ENCODE results near the gene NUDCD2. TPM values are rescaled to one million over a fixed set of nuclear protein-coding genes. Genes with fewer than 3 reads are reported as not detected.

Gene NUDCD2
- total and polyA plus RNA-seq, 9 of the 15 experiments (the other 6 are each of a cell fraction or from before 2014, with no cell fraction given): 14.6 to 76.9 (median 32.5) TPM

DNA sequence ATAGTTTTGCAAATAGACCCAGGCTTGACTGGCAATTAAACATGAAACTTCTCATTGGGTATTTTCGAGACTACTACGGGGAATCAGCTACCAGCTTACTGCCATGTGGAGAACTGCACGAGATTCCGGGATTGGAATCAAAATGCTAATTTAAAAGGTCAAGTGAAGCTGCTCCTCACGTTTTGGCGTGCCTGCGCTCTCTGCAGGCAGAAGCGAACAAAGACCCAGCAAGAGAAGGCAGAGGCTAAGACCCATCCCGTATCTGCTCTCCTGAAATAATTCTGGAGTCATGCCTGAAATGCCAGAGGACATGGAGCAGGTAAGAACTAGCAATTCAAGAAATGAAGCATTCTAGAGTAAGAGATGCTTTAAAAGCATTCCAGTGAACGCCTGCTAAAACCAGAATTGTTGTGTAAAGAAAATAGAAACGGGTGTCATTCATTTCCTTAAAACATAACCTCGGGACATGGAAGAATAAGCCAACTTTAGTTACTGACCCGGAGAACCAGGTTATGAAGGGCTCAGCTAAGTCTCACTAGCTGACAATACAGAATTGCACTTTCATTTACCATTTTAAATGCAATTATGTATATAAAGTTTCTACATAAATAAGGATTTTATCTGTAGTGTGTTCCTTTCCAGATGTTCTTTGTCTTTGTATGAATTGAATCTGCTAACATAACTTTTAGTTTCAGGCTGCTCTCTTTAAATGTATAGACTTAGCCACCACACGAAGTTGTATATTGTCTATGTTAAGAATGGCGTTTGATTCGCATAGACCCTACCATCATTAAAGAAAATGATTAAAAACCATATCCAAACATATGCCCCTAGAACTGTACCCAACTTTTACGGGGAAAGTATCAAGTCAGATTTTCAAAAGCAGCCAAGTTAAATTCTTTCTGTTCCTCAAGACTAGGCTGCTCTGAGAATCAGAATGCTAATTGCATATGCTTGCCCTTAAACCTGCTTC is 43.5 kb upstream of the NUDCD2 start (continued):
- TF ChIP-seq, protein P1, sequence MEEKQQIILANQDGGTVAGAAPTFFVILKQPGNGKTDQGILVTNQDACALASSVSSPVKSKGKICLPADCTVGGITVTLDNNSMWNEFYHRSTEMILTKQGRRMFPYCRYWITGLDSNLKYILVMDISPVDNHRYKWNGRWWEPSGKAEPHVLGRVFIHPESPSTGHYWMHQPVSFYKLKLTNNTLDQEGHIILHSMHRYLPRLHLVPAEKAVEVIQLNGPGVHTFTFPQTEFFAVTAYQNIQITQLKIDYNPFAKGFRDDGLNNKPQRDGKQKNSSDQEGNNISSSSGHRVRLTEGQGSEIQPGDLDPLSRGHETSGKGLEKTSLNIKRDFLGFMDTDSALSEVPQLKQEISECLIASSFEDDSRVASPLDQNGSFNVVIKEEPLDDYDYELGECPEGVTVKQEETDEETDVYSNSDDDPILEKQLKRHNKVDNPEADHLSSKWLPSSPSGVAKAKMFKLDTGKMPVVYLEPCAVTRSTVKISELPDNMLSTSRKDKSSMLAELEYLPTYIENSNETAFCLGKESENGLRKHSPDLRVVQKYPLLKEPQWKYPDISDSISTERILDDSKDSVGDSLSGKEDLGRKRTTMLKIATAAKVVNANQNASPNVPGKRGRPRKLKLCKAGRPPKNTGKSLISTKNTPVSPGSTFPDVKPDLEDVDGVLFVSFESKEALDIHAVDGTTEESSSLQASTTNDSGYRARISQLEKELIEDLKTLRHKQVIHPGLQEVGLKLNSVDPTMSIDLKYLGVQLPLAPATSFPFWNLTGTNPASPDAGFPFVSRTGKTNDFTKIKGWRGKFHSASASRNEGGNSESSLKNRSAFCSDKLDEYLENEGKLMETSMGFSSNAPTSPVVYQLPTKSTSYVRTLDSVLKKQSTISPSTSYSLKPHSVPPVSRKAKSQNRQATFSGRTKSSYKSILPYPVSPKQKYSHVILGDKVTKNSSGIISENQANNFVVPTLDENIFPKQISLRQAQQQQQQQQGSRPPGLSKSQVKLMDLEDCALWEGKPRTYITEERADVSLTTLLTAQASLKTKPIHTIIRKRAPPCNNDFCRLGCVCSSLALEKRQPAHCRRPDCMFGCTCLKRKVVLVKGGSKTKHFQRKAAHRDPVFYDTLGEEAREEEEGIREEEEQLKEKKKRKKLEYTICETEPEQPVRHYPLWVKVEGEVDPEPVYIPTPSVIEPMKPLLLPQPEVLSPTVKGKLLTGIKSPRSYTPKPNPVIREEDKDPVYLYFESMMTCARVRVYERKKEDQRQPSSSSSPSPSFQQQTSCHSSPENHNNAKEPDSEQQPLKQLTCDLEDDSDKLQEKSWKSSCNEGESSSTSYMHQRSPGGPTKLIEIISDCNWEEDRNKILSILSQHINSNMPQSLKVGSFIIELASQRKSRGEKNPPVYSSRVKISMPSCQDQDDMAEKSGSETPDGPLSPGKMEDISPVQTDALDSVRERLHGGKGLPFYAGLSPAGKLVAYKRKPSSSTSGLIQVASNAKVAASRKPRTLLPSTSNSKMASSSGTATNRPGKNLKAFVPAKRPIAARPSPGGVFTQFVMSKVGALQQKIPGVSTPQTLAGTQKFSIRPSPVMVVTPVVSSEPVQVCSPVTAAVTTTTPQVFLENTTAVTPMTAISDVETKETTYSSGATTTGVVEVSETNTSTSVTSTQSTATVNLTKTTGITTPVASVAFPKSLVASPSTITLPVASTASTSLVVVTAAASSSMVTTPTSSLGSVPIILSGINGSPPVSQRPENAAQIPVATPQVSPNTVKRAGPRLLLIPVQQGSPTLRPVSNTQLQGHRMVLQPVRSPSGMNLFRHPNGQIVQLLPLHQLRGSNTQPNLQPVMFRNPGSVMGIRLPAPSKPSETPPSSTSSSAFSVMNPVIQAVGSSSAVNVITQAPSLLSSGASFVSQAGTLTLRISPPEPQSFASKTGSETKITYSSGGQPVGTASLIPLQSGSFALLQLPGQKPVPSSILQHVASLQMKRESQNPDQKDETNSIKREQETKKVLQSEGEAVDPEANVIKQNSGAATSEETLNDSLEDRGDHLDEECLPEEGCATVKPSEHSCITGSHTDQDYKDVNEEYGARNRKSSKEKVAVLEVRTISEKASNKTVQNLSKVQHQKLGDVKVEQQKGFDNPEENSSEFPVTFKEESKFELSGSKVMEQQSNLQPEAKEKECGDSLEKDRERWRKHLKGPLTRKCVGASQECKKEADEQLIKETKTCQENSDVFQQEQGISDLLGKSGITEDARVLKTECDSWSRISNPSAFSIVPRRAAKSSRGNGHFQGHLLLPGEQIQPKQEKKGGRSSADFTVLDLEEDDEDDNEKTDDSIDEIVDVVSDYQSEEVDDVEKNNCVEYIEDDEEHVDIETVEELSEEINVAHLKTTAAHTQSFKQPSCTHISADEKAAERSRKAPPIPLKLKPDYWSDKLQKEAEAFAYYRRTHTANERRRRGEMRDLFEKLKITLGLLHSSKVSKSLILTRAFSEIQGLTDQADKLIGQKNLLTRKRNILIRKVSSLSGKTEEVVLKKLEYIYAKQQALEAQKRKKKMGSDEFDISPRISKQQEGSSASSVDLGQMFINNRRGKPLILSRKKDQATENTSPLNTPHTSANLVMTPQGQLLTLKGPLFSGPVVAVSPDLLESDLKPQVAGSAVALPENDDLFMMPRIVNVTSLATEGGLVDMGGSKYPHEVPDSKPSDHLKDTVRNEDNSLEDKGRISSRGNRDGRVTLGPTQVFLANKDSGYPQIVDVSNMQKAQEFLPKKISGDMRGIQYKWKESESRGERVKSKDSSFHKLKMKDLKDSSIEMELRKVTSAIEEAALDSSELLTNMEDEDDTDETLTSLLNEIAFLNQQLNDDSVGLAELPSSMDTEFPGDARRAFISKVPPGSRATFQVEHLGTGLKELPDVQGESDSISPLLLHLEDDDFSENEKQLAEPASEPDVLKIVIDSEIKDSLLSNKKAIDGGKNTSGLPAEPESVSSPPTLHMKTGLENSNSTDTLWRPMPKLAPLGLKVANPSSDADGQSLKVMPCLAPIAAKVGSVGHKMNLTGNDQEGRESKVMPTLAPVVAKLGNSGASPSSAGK (IDR thresholded peaks at IDR 0.05): peak; percentile 27; the same call in 1 of the 2 replicates
- no peak for TF ChIP-seq GATA2 (CRISPR knock-in tag; IDR thresholded peaks at IDR 0.05)
- TF ChIP-seq, protein P2, sequence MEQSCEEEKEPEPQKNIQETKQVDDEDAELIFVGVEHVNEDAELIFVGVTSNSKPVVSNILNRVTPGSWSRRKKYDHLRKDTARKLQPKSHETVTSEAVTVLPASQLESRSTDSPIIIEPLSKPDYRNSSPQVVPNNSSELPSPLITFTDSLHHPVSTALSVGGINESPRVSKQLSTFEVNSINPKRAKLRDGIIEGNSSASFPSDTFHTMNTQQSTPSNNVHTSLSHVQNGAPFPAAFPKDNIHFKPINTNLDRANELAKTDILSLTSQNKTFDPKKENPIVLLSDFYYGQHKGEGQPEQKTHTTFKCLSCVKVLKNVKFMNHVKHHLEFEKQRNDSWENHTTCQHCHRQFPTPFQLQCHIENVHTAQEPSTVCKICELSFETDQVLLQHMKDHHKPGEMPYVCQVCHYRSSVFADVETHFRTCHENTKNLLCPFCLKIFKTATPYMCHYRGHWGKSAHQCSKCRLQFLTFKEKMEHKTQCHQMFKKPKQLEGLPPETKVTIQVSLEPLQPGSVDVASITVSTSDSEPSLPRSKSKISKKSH (CRISPR knock-in tag; IDR thresholded peaks at IDR 0.05): no peak
- peak; percentile 37; the same call in 1 of the 2 replicates for TF ChIP-seq FOXM1 (IDR thresholded peaks at IDR 0.05; ENCODE audit: low read depth)
- no peak for TF ChIP-seq FOXM1 (CRISPR knock-in tag; IDR thresholded peaks at IDR 0.05; ENCODE audit: low read depth)
- no peak for TF ChIP-seq SRSF1 (IDR thresholded peaks at IDR 0.05; ENCODE audit: low read depth, low read length)
- TF ChIP-seq SLC30A9 (CRISPR knock-in tag; IDR thresholded peaks at IDR 0.05): no peak
- TF ChIP-seq, protein P3, sequence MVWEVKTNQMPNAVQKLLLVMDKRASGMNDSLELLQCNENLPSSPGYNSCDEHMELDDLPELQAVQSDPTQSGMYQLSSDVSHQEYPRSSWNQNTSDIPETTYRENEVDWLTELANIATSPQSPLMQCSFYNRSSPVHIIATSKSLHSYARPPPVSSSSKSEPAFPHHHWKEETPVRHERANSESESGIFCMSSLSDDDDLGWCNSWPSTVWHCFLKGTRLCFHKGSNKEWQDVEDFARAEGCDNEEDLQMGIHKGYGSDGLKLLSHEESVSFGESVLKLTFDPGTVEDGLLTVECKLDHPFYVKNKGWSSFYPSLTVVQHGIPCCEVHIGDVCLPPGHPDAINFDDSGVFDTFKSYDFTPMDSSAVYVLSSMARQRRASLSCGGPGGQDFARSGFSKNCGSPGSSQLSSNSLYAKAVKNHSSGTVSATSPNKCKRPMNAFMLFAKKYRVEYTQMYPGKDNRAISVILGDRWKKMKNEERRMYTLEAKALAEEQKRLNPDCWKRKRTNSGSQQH (CRISPR knock-in tag; IDR thresholded peaks at IDR 0.05): no peak
- no peak for TF ChIP-seq KLF10 (CRISPR knock-in tag; IDR thresholded peaks at IDR 0.05)
- TF ChIP-seq ZNF3 (CRISPR knock-in tag; IDR thresholded peaks at IDR 0.05): no peak
- TF ChIP-seq ZZZ3 (IDR thresholded peaks at IDR 0.05): no peak
- TF ChIP-seq ZNF133 (CRISPR knock-in tag; IDR thresholded peaks at IDR 0.05): no peak
- TF ChIP-seq MEF2D (tag; conservative IDR thresholded peaks at IDR 0.05; ENCODE audit: low read depth): no peak

All from K562 (cell line).